HL-60 (cell line): Measurements from ENCODE around the gene KRT33A.
"Not testable (repeated sequence)": the region's sequence is repeated elsewhere in the genome, so short reads cannot be mapped to it uniquely, and the experiment has no call there.

ENCODE experiments used
- DNase-seq, 2 experiments: peaks; one replicate each; pipeline ENCODE4 v3.0.0-alpha.2; 2010 to 2020; ENCODE audit warnings: low read depth in 1 of 2, low spot score in 1 of 2
- H3K27ac ChIP-seq: fragments of 250-450 bp; sonication (Bioruptor Pico); replicated peaks from 2 replicates; pipeline ENCODE4 v1.5.1; 2020; ENCODE audit warnings: mild to moderate bottlenecking, moderate library complexity
- H3K27me3 ChIP-seq: fragments of 250-450 bp; sonication (Bioruptor Pico); 2 replicates; pipeline ENCODE4 v1.5.1; 2021; ENCODE audit warnings: mild to moderate bottlenecking, moderate library complexity; ENCODE audit not compliant: insufficient read depth, poor library complexity, severe bottlenecking
- H3K4me3 ChIP-seq: replicated peaks from 2 replicates; pipeline ENCODE4 v1.5.1; 2011; ENCODE audit warnings: mild to moderate bottlenecking, control low read depth, low read length; ENCODE audit not compliant: insufficient read depth
- GABPA ChIP-seq: IDR thresholded peaks from 2 replicates; pipeline ENCODE4 v1.6.1; 2012; ENCODE audit warnings: low read depth
- POLR2AphosphoS5 ChIP-seq: IDR thresholded peaks from 2 replicates; pipeline ENCODE4 v1.6.1; 2012; ENCODE audit warnings: low read depth
- SPI1 ChIP-seq: IDR thresholded peaks from 2 replicates; pipeline ENCODE4 v1.6.1; 2012; ENCODE audit warnings: low read depth, mild to moderate bottlenecking, borderline replicate concordance
- TF ChIP-seq, protein P1 (sequence below): IDR thresholded peaks from 2 replicates; pipeline ENCODE4 v1.6.1; 2012; ENCODE audit warnings: low read depth; ENCODE audit not compliant: insufficient replicate concordance
- TF ChIP-seq, protein P2 (sequence below): IDR thresholded peaks from one replicate; pipeline ENCODE4 v1.5.1; 2011; ENCODE audit warnings: low read length, control low read depth, inconsistent platforms; ENCODE audit not compliant: insufficient read depth

The KRT33A gene

DNA sequence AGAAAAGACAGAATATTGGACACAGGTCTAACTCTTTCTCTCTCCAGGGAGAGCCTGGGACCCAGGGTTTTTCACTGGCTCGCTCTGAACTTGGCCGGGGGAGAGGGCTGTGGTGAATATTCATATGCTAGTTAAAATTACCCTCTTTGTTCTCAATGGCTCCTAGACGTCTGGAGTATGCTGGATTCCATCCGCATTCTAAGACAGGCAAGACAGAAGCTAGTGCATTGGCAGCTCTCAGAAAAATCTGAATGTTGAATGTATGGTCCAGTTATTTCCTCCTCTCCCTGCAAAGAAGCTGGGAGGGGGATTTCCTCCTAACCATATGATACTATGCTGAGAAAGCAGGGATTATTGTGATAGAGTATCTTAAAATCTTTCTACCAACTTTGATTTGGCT, 37.0 kb upstream of the KRT33A start:
- Histone ChIP-seq H3K27ac (no peak overlapping the region), H3K4me3 (no peak overlapping the region), H3K27me3 (no peaks in the 10 kb centered on the region)
- TF ChIP-seq, protein P1, sequence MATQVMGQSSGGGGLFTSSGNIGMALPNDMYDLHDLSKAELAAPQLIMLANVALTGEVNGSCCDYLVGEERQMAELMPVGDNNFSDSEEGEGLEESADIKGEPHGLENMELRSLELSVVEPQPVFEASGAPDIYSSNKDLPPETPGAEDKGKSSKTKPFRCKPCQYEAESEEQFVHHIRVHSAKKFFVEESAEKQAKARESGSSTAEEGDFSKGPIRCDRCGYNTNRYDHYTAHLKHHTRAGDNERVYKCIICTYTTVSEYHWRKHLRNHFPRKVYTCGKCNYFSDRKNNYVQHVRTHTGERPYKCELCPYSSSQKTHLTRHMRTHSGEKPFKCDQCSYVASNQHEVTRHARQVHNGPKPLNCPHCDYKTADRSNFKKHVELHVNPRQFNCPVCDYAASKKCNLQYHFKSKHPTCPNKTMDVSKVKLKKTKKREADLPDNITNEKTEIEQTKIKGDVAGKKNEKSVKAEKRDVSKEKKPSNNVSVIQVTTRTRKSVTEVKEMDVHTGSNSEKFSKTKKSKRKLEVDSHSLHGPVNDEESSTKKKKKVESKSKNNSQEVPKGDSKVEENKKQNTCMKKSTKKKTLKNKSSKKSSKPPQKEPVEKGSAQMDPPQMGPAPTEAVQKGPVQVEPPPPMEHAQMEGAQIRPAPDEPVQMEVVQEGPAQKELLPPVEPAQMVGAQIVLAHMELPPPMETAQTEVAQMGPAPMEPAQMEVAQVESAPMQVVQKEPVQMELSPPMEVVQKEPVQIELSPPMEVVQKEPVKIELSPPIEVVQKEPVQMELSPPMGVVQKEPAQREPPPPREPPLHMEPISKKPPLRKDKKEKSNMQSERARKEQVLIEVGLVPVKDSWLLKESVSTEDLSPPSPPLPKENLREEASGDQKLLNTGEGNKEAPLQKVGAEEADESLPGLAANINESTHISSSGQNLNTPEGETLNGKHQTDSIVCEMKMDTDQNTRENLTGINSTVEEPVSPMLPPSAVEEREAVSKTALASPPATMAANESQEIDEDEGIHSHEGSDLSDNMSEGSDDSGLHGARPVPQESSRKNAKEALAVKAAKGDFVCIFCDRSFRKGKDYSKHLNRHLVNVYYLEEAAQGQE = no peak
- TF ChIP-seq GABPA = no peak
- no peak for TF ChIP-seq SPI1
- no peak for TF ChIP-seq POLR2AphosphoS5
- TF ChIP-seq, protein P2, sequence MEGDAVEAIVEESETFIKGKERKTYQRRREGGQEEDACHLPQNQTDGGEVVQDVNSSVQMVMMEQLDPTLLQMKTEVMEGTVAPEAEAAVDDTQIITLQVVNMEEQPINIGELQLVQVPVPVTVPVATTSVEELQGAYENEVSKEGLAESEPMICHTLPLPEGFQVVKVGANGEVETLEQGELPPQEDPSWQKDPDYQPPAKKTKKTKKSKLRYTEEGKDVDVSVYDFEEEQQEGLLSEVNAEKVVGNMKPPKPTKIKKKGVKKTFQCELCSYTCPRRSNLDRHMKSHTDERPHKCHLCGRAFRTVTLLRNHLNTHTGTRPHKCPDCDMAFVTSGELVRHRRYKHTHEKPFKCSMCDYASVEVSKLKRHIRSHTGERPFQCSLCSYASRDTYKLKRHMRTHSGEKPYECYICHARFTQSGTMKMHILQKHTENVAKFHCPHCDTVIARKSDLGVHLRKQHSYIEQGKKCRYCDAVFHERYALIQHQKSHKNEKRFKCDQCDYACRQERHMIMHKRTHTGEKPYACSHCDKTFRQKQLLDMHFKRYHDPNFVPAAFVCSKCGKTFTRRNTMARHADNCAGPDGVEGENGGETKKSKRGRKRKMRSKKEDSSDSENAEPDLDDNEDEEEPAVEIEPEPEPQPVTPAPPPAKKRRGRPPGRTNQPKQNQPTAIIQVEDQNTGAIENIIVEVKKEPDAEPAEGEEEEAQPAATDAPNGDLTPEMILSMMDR = no peak
- DNase-seq = no peak

GRCh38 chr17:41386227-41386626, 35.6 kb upstream of the KRT33A start:
- Histone ChIP-seq H3K27me3 (no peaks in the 10 kb centered on the region), H3K27ac (no peak overlapping the region), H3K4me3 (no peak overlapping the region)
- TF ChIP-seq SPI1 = no peak
- TF ChIP-seq, protein P2 = no peak
- no peak for DNase-seq

DNA sequence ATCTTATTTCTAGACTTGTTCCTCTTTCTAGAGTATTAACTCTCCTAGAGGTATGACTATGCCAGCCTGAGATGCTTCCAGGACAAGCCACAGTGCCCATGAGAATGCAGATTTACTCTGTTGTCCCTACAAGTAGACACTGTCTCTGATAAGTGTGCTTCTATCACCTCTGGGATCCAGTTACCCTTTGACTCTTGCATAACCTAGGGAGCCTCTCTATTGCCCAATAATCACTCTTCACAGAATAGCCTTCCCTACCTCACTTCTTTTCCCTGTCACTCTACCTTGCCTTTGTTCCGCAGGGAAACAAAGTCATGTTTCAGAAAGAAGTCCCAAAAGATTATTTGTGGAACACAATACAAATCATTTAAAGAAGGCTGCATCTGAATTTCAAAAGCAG, 33.1 kb upstream of the KRT33A start:
- no peaks in the 10 kb centered on the region for H3K27me3 ChIP-seq
- DNase-seq = no peak
- TF ChIP-seq POLR2AphosphoS5 (no peak), SPI1 (no peak), GABPA (no peak)
- TF ChIP-seq, protein P1 = no peak
- TF ChIP-seq, protein P2 = no peak

DNA sequence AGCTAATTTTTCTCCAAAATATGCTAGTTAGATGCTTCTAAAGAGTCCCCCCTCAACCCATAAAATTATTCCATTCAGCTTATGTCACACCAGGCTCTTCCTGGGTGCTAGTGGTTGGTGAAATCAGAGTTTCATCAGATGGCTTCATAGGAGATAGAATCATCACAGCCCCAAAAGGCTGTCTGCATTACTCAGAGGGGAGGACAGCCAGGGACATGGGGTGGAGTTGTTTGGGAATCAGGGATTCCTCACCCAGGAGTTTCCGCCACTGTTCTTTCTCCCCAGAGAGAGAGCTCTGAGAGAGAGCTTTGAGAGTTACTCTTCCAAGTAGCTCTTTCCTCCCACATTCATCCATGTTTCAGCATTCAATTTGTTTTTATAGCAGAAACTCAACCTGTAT, 31.8 kb upstream of the KRT33A start:
- DNase-seq = no peak
- no peak overlapping the region for H3K27ac ChIP-seq
- TF ChIP-seq SPI1 (no peak), GABPA (no peak), POLR2AphosphoS5 (no peak)
- TF ChIP-seq, protein P1 = no peak
- TF ChIP-seq, protein P2 = no peak
- H3K4me3 ChIP-seq = no peak overlapping the region
- H3K27me3 ChIP-seq = no peaks in the 10 kb centered on the region

More for the DNA sequence above, 33.1 kb upstream of the KRT33A start:
- Histone ChIP-seq H3K4me3 (no peak overlapping the region), H3K27ac (no peak overlapping the region)

GRCh38 chr17:41381943-41382342, 31.3 kb upstream of the KRT33A start, which contains the start of gene KRT34:
Gene KRT34, minus strand, starts transcription at chr17:41382306. Its CDS starts 60 bp downstream, at chr17:41382246.
- not testable (repeated sequence) for H3K27ac ChIP-seq

More at GRCh38 chr17:41381943-41382342, 31.3 kb upstream of the KRT33A start, which contains the start of gene KRT34:
- not testable (repeated sequence) for H3K4me3 ChIP-seq, H3K27me3 ChIP-seq, DNase-seq
